Glutamatergic neuron (in vitro differentiated cells): Measurements from ENCODE around the gene PAXIP1. TPM values are rescaled to one million over a fixed set of nuclear protein-coding genes. Genes with fewer than 3 reads are reported as not detected.

Experiments used
- DNase-seq: peaks from one replicate; pipeline ENCODE4 v3.0.0; 2022
- H3K27ac Mint-ChIP-seq: one replicate; pipeline ENCODE4 v1.8.0; 2020; ENCODE audit warnings: mild to moderate bottlenecking, mixed read lengths, inconsistent platforms; ENCODE audit not compliant: unreplicated experiment
- H3K27me3 Mint-ChIP-seq: one replicate; pipeline ENCODE4 v1.8.0; 2020; ENCODE audit warnings: mild to moderate bottlenecking, moderate library complexity, mixed read lengths, inconsistent platforms; ENCODE audit not compliant: unreplicated experiment
- H3K36me3 Mint-ChIP-seq: one replicate; pipeline ENCODE4 v1.8.0; 2020; ENCODE audit warnings: mild to moderate bottlenecking, mixed read lengths, inconsistent platforms; ENCODE audit not compliant: unreplicated experiment
- H3K4me1 Mint-ChIP-seq: one replicate; pipeline ENCODE4 v1.8.0; 2020; ENCODE audit warnings: mild to moderate bottlenecking, low read depth, mixed read lengths, inconsistent platforms; ENCODE audit not compliant: unreplicated experiment
- H3K4me3 Mint-ChIP-seq: one replicate; pipeline ENCODE4 v1.8.0; 2020; ENCODE audit warnings: mild to moderate bottlenecking, mixed read lengths, inconsistent platforms; ENCODE audit not compliant: unreplicated experiment
- H3K9me3 Mint-ChIP-seq: one replicate; pipeline ENCODE4 v1.8.0; 2020; ENCODE audit warnings: mild to moderate bottlenecking, moderate library complexity, mixed read lengths, inconsistent platforms; ENCODE audit not compliant: unreplicated experiment
- total RNA-seq: library from RNA; stranded (reverse); fragmentation: NEBNext Ultra II Directional; extraction: Animal tissue kit (Norgen Biotek cat#: 25700); gene quantifications from one replicate; pipeline ENCODE4 v1.2.1, GENCODE V29; 2021; ENCODE audit not compliant: unreplicated experiment
- TF ChIP-seq, protein P1 (sequence below): fragments of 200-600 bp; sonication (generic); IDR thresholded peaks from one replicate; pipeline ENCODE4 v1.5.0; 2021; ENCODE audit not compliant: partially characterized antibody, unreplicated experiment

PAXIP1 gene
- total RNA-seq, 1 donor from 2014 or later: 13.8 TPM

DNA sequence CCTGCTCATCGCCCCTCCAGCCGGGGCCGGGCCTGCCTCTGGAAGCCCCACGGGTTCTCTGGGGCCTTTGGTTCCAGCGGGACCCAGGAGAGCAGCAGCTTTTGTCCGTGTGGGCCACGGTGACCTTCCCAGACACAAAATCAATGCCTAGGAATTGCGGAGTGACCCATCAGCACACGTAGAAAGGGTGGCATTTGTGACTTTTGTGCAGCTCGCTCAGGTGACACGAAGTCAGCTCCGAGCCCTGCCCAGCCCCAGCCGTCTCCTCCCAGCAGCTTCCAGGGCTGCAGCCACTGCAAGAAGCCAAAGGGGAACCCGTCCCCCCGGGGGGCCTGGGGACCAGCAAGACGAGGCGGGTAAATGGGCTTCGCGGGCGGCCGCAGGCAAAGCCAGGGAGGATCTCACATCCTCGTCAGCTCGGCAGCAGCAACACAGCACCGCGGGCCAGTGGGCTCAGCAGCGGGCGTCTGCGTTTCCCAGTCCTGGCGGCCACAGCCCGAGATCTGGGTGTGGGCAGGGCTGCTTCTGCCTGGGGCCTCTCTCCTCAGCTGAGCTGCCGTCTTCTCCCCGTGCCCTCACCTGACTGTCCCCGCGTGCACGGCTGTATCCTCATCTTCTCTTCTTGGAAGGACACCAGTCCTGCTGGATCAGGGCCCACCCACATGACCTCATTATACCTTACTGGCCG lies 88.5 kb downstream of the PAXIP1 start:
- no peak overlapping the region for H3K4me3 Mint-ChIP-seq
- H3K4me1 Mint-ChIP-seq: no peaks in the 10 kb centered on the region
- TF ChIP-seq, protein P1, sequence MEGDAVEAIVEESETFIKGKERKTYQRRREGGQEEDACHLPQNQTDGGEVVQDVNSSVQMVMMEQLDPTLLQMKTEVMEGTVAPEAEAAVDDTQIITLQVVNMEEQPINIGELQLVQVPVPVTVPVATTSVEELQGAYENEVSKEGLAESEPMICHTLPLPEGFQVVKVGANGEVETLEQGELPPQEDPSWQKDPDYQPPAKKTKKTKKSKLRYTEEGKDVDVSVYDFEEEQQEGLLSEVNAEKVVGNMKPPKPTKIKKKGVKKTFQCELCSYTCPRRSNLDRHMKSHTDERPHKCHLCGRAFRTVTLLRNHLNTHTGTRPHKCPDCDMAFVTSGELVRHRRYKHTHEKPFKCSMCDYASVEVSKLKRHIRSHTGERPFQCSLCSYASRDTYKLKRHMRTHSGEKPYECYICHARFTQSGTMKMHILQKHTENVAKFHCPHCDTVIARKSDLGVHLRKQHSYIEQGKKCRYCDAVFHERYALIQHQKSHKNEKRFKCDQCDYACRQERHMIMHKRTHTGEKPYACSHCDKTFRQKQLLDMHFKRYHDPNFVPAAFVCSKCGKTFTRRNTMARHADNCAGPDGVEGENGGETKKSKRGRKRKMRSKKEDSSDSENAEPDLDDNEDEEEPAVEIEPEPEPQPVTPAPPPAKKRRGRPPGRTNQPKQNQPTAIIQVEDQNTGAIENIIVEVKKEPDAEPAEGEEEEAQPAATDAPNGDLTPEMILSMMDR: no peak
- peak; percentile 26 for DNase-seq
- H3K27me3 Mint-ChIP-seq: peaks cover 1% of the 10 kb centered on the region
- peaks cover 7% of the 10 kb centered on the region for H3K36me3 Mint-ChIP-seq
- no peak overlapping the region for H3K27ac Mint-ChIP-seq
- peaks cover 10% of the 10 kb centered on the region for H3K9me3 Mint-ChIP-seq

DNA sequence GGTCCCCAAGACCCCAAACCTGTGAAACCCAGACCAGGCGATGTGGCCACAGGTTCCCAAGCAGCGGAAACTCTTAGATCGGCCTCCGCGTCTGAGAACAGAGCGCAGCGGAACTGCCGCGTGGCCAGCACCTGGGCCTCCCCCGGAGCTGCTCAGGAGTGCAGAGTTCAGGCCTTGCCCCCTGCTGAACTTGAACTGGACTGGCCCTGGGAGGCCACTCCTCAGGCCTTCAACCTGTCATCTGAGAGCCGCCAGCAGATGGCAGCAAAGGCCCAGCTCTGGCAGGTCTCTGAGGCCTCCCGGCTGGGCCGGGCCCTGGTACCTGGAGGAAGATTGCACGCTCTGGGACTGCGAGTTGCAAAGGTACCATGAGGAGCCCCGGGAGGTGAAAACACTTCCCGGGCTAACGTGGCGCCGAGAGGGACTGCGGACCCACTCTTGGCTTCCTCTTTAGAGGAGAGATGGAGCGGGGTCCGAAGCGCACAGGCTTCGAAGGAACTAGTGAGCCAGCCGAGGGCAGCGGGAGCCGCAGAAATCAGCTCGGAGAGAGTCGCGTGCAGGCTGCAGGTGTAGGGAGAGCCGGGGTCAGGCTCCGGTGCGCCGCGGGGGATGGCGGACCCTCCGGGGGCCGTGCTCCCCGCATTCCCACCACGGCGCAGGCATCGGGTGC lies 89.2 kb downstream of the PAXIP1 start:
- Mint-ChIP-seq H3K36me3 (peaks cover 10% of the 10 kb centered on the region), H3K27ac (no peak overlapping the region), H3K9me3 (peaks cover 14% of the 10 kb centered on the region), H3K4me3 (peak overlapping the region; percentile 72), H3K4me1 (no peaks in the 10 kb centered on the region), H3K27me3 (peaks cover 3% of the 10 kb centered on the region)
- peak; percentile 97 for DNase-seq
- TF ChIP-seq, protein P1: peak; percentile 87

DNA sequence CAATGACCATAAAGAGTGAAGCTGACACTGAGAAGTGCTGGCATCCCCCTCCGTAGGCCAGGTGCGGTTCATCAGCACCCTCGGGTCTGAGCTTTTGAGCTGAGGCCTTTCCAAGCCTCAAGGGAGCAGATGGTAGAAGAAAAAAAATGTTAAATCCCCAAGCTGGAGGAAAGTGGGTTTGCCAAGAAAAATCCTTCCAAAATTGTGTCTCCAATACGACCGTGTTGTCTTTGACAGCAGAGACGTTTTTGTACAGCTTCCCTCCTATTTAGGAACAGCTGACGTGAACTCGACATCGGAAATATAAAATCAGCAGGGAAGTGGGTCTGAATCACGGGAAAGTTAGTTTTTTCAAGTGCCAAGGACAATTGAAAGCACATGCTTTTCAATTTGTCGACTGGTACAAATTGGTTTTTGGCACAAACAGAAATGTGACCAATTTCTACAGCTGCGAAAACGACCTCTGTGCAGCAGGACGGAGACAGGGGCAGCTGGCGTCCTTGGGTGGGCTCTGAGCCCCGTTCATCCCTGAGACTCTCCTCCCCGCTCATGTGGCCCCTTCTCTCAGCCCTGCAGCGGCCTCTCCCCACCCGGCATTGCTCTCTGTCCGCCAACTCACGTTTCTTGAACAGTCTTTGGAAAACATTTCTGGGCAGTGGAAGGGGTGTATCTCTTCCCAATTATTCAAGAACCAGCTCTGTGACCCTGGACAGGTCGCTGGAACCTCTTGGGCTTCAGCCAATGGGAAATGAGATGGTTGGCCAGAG lies 89.9 kb downstream of the PAXIP1 start:
- Mint-ChIP-seq H3K27me3 (peaks cover 6% of the 10 kb centered on the region), H3K4me1 (no peaks in the 10 kb centered on the region), H3K36me3 (peaks cover 13% of the 10 kb centered on the region), H3K9me3 (peaks cover 19% of the 10 kb centered on the region), H3K27ac (no peak overlapping the region), H3K4me3 (no peak overlapping the region)
- TF ChIP-seq, protein P1: no peak
- no peak for DNase-seq

DNA sequence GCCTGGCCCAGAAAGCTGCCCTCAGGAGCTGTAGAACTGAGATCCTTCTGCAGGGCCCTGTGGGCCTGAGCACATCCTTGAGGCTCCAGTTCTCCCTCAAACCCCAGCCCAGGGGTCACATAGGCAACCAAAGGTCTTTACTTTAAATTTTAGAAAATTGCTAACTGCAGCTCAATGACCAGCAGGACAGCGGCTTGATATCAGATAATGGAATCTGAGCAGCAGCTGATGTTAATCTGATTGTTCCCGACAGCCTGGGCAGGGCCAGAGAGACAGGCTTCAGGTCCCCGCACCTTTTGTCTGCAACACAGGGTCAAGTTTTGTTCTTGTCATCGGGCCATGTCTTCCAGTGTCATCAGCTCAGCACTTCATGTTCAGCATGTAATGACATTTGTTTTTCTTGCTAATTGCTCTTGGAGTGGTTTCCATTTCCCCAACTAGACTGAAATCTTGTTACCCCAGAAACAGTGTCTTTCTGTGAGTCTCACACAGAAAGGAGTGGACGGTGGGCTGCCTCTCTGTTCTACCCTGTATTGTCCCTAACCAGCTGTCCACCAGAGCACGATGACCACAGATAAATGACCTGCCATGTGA lies 91.0 kb downstream of the PAXIP1 start:
- peaks cover 9% of the 10 kb centered on the region for H3K27me3 Mint-ChIP-seq
- TF ChIP-seq, protein P1: no peak
- DNase-seq: no peak
- peaks cover 13% of the 10 kb centered on the region for H3K36me3 Mint-ChIP-seq
- H3K9me3 Mint-ChIP-seq: peaks cover 24% of the 10 kb centered on the region
- no peaks in the 10 kb centered on the region for H3K4me1 Mint-ChIP-seq
- H3K4me3 Mint-ChIP-seq: no peak overlapping the region
- H3K27ac Mint-ChIP-seq: no peak overlapping the region
